ENCODE data around the gene TBC1D10A. TPM values are rescaled to one million over a fixed set of nuclear protein-coding genes. Genes with fewer than 3 reads are reported as not detected.

Gene TBC1D10A
- total and polyA plus RNA-seq, 9 donors: 6.1 to 39.3 (median 28.1) TPM

GRCh38 chr22:30247561-30247960 is 79.2 kb downstream of the TBC1D10A start:
- Histone ChIP-seq H3K4me3 (no peak overlapping the region), H3K27ac (no peak overlapping the region), H3K36me3 (no peaks in the 10 kb centered on the region), H3K9me3 (no peaks in the 10 kb centered on the region), H3K27me3 (no peaks in the 10 kb centered on the region), H3K4me1 (ENCODE audit: insufficient read depth) (peaks cover 6% of the 10 kb centered on the region)
- 90 to 94% (median 92%) methylated on average over 11 of the region's 11 CpGs for WGBS, 3 donors
- intact Hi-C loops (cut with DNase I): loop anchor here in 1 of 4 donors (5.0 kb wide), 1 partner anchor 140 kb away; no protein-coding TSS in a partner anchor
- DNase-seq: no peak
- TF ChIP-seq CTCF (IDR thresholded peaks at IDR 0.05): no peak
- TF ChIP-seq EP300 (IDR thresholded peaks at IDR 0.05): no peak
- TF ChIP-seq POLR2A (IDR thresholded peaks at IDR 0.05): no peak

GRCh38 chr22:30246814-30247376 is 79.8 kb downstream of the TBC1D10A start:
- TF ChIP-seq CTCF (IDR thresholded peaks at IDR 0.05) (no peak), POLR2A (IDR thresholded peaks at IDR 0.05) (no peak), EP300 (IDR thresholded peaks at IDR 0.05) (no peak)
- no peak for DNase-seq
- Histone ChIP-seq H3K36me3 (no peaks in the 10 kb centered on the region), H3K27ac (no peak overlapping the region), H3K27me3 (no peaks in the 10 kb centered on the region), H3K4me3 (no peak overlapping the region), H3K9me3 (no peaks in the 10 kb centered on the region), H3K4me1 (ENCODE audit: insufficient read depth) (peaks cover 6% of the 10 kb centered on the region)
- intact Hi-C loops (cut with DNase I): loop anchor here in 1 of 4 donors (5.0 kb wide), 1 partner anchor 140 kb away; no protein-coding TSS in a partner anchor
- 29 to 47% (median 32%) methylated on average over 15 of the region's 15 CpGs for WGBS, 3 donors

GRCh38 chr22:30245985-30246813 is 80.5 kb downstream of the TBC1D10A start, which contains the start of gene LIF:
LIF (minus strand) TSS chr22:30246759; CDS start chr22:30246695, 64 bp downstream.
- peak within 1 kb of the TSS; percentile 42 for H3K4me3 ChIP-seq
- no peaks in the 10 kb centered on the region for H3K9me3 ChIP-seq
- intact Hi-C loops (cut with DNase I): loop anchor here in 1 of 4 donors (5.0 kb wide), 1 partner anchor 139 kb away; no protein-coding TSS in a partner anchor
- no peaks in the 10 kb centered on the region for H3K27me3 ChIP-seq
- H3K4me1 ChIP-seq (ENCODE audit: insufficient read depth): peaks cover 6% of the 10 kb centered on the region
- 1% methylated on average over 62 to 64 of the region's 64 CpGs for WGBS, 3 donors
- H3K36me3 ChIP-seq: no peaks in the 10 kb centered on the region
- TF ChIP-seq CTCF (IDR thresholded peaks at IDR 0.05) (peak in 2 of 3 donors; percentile 10 to 33), POLR2A (IDR thresholded peaks at IDR 0.05) (no peak)
- no peak within 1 kb of the TSS for H3K27ac ChIP-seq
- peak in 1 of 5 donors; percentile 52 for DNase-seq

- TF ChIP-seq EP300 (IDR thresholded peaks at IDR 0.05) (no peak), POLR2A (IDR thresholded peaks at IDR 0.05) (no peak), CTCF (IDR thresholded peaks at IDR 0.05) (no peak)
- 55 to 59% (median 56%) methylated on average over 15 of the region's 15 CpGs for WGBS, 3 donors
- no peaks in the 10 kb centered on the region for H3K9me3 ChIP-seq
These were observed 81.4 kb downstream of the TBC1D10A start for GRCh38 chr22:30245181-30245984.

More at GRCh38 chr22:30245181-30245984, 81.4 kb downstream of the TBC1D10A start:
- Histone ChIP-seq H3K4me1 (ENCODE audit: insufficient read depth) (peaks cover 6% of the 10 kb centered on the region), H3K36me3 (no peaks in the 10 kb centered on the region), H3K4me3 (peak overlapping the region; percentile 42), H3K27ac (no peak overlapping the region), H3K27me3 (no peaks in the 10 kb centered on the region)
- no peak for DNase-seq
- intact Hi-C loops (cut with DNase I): loop anchor here in 1 of 4 donors (5.0 kb wide), 1 partner anchor 138 kb away; no protein-coding TSS in a partner anchor

Measured in ovary (tissue), 9 donors.